GM21619 (cell line): ENCODE data around the gene RBMS3.
"Not testable (repeated sequence)": the region's sequence is repeated elsewhere in the genome, so short reads cannot be mapped to it uniquely, and the experiment has no call there.

Source experiments
- ATAC-seq: cut with Tn5 transposase; IDR thresholded peaks from one replicate; pipeline ENCODE4 v1.9.1; 2021; ENCODE audit not compliant: unreplicated experiment

RBMS3 gene

DNA sequence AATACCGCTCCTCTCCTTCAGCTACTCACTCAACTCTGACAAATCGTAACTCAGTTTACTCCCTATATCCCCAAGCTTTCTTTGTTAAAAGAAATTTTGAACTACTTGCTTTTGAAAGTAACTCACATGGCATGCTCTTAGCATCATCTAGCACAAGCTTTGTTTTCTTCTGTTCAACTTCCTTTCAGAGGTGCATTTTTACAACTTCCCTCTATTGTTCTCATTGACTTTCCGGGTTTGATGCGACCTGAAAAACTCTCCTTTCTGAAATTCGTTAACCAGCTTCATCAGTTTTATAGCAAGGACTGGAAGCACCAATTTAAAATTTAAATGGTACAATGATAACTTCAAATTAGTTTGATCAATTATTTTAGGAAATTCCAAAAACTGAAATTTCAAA, 696.0 kb downstream of the RBMS3 start:
- no peak for ATAC-seq

GRCh38 chr3:29977360-29977759, 696.5 kb downstream of the RBMS3 start:
- ATAC-seq, result no peak

- ATAC-seq, result no peak
Observed at GRCh38 chr3:29978036-29978435, 697.2 kb downstream of the RBMS3 start.

- ATAC-seq, result no peak
Observed at GRCh38 chr3:29991198-29991597, 710.3 kb downstream of the RBMS3 start.

GRCh38 chr3:30002797-30003196, 721.9 kb downstream of the RBMS3 start:
- no peak for ATAC-seq

DNA sequence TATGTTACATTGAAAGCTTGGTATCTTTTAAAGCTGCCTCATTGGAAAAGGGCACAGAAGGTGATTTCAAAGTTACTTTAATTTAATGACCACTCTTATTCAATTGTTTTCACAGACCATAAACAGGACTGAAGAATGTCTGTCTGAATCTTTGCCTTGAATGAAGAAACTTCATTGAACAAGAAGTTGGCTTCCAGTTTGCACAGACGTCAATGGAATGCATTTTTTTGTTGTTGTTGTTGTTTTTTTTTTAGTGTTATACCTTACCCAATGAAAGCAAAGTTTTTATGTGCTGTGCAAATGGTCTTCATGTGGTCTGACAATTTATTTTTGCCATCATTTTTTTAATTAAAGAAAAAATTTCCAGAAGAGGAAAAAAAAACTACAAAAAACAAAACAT, 722.9 kb downstream of the RBMS3 start:
- no peak for ATAC-seq

DNA sequence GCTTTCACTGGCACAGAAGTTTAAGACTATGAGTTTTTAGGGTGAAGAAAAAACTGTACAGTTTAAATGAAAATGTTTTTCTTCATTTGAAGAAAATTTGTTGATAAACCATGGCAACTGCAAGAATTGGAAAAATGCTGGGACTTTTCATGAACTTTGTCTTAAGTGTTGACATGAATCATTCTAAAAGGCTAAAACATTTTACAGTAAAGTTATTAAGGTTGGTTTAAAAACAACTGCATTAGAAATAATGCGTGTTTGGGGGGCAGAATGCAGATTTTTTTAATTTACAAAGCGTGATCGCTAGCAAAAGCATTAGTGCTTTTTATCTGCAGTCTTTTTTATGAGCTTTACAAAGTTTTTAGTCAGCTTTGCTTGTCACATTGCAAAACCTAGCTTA, 723.6 kb downstream of the RBMS3 start:
- ATAC-seq, result no peak

DNA sequence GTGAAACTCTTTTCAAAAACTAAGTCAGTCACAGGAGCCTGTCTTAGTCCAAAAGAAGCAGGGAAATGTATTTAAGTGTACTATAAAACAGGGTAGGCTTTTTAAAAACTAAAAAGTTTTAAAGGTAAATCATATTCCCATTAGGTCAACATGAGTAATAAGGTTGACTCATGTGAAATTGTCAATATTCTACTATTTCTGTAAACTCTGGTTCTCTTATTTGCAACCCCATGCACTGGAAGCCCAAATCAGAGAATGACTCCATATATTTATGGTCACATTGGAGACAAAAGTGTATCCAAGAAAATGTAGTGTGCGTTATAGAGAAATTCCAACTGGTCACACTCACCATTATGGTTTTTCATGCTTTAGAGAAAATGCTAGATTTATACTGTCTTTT, 725.2 kb downstream of the RBMS3 start:
- no peak for ATAC-seq

- no peak for ATAC-seq
Observed at GRCh38 chr3:30007668-30008067, 726.8 kb downstream of the RBMS3 start.

- ATAC-seq, result no peak
Observed at GRCh38 chr3:30011237-30011803, 730.4 kb downstream of the RBMS3 start.

DNA sequence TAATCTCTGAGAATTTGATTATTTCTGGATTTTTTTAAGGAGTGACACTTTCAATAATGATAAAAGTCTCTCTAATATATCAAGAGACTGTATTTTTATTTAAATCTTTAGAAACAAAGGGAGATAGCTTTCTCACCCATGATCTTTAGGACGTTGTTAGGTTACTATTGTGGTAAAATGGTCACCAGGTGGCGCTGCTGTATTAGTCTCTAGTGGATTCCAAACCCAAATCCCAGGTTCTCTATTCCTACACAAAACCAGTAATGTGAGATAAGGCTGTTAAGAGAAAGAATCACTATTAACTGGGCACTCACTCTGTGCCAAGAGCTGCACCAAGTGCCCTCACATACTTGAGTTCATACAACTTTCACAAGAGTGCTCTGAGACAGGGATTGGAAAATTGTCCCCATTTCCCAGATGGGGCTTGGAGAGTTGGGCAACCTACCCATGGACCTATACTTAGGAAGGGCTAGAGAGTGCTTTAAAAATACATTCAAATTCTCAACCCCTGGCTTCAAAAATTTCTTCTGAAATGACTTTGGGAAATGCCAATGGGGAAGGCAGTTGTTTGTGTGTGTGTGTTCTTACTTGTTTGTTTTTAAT, 732.2 kb downstream of the RBMS3 start:
- ATAC-seq, result no peak

DNA sequence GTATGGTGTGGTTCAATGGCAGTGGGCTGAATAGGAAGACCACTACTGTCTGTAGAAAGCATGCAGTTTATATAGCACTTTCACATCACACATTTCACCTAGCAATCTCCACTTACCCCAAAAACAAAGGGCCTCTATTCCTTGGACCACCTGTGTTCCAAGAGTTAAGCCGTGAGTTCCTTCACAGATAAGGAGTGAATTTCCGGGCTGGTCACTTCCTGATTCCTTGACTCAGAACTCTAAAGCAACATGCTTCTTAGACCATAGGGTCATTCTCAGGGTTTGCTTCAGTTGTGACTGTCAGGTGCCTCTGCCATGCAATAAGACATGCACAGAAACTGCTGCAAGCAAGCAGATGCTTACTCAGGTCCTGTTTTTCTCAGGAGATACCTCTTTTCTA, 737.0 kb downstream of the RBMS3 start:
- no peak for ATAC-seq

DNA sequence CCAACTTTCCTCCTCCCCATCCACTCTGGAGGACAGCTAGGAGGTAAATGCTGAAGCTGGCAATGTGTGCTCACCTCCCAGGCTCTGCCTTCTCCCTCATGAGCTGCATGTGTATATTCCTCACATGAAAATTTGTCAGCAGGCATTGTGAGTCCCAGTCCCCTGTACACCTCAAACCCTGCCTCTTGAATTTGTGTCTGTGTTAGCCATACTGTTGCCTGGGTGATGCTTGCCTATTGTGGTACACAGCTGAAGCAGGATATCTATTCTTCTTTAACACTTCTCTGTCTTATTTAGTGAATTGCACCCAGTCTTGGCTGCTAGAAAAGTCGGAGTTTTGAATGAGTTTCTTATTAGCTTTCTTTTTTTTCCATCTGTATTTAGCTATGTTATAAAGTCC, 739.5 kb downstream of the RBMS3 start:
- ATAC-seq, result no peak

GRCh38 chr3:30024466-30024865, 743.6 kb downstream of the RBMS3 start:
- ATAC-seq, result no peak

- no peak for ATAC-seq
Observed at GRCh38 chr3:30026851-30027250, 746.0 kb downstream of the RBMS3 start.

DNA sequence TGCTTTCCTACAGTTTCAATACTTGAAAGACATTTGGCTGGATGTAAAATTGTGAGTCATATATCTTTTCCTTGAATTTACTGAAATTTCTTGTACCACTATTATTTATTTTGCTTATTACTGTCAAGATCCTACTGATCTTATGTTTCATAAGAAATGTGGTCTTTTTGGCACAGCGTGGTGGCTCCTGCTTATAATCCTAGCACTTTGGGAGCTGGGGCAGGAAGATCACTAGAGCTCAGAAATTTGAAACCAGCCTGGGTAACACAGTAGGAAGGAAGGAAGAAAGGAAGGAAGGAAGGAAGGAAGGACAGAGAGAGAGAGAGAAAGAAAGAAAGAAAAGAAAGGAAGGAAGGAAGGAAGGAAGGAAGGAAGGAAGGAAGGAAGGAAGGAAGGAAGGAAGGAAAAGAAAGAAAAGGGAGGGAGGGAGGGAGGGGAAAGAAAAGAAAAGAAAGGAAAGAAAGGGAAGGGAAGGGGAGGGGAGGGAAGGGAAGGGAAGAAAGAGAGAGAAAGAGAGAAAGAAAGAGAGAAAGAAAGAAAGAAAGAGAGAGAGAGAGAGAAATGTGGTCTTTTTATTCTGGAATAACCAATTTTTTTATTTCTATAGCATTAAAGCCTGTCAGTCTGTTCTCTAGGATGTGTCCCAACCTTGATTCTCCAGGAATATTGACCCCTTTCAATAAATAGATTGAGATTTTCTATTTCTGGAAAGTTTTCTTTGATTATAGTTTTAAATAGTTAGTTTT, 753.5 kb downstream of the RBMS3 start:
- ATAC-seq, result no peak

GRCh38 chr3:30035935-30036567, 755.2 kb downstream of the RBMS3 start:
- ATAC-seq, result no peak

- no peak for ATAC-seq
Observed at GRCh38 chr3:30040126-30040525, 759.3 kb downstream of the RBMS3 start.

GRCh38 chr3:30041481-30041880, 760.6 kb downstream of the RBMS3 start:
- ATAC-seq, result not testable (repeated sequence)

DNA sequence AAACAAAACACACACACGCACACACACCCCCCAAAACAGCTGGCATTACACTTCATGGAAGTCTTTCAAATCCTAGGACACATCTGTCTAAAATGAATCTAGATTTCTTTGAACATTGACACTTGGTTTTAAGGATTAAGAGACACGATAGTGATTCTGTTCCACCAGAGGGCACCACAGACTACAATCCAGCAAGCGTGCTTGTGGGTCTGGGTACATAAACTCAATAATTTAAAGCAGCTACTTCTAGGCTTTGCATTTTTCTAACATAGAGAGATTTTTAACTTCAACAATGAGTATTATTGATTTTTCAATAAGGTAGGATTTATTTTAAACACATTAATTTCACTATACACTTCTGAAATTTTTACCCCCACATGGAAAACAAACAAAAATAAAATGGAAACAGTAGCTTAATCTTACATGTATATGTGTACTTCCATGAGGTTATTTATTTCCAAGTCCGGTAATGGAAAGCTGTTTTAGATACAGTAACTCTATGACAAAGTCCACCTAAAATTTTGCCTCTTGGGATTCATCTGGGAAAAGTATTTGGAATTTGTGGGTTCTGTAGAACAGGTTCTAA, 761.5 kb downstream of the RBMS3 start:
- ATAC-seq, result no peak

DNA sequence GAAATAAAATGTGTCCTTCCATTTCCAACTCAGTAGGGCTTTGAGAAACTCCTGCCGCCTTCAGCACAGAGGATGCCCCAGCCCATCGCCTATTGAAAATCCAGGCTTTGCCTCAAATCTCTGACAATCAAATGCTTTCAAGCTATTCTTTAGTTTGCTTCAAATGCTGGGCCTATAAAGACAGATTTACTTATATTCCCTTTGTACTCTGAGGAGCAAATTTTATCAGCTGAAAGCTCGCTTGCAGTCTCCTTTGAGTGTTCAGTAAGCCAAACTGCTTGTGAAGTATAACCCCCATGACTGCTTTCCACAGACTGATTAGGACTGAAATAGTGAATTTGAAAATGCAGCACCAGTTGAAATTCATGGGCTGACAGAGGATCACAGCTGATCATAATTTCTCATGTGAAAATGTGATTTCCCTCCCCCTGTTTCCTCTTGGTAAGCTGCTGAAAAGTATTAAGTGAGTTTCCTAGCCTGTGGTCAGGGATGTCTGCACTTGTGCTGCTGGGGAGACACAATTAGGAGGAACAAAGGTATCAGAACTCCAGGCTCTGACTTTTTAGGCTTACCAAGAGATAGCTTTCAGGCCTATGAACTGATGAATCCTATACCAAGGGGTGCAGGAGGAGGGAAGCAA, 762.2 kb downstream of the RBMS3 start:
- no peak for ATAC-seq
